ENCODE results near the gene ARHGAP30.
"Not testable (repeated sequence)": the region's sequence is repeated elsewhere in the genome, so short reads cannot be mapped to it uniquely, and the experiment has no call there.

The ARHGAP30 gene

GRCh38 chr1:161037661-161038522 lies 31.8 kb downstream of the ARHGAP30 start:
- DNase-seq, result no peak

- no peak for DNase-seq
Observed at GRCh38 chr1:161033751-161034150, 35.9 kb downstream of the ARHGAP30 start.

GRCh38 chr1:161032409-161032808 lies 37.3 kb downstream of the ARHGAP30 start:
- DNase-seq, result no peak

- no peak for DNase-seq
Observed at GRCh38 chr1:161031874-161032273, 37.8 kb downstream of the ARHGAP30 start.

- DNase-seq, result not testable (repeated sequence)
Observed at GRCh38 chr1:161029466-161029865, 40.2 kb downstream of the ARHGAP30 start.

- not testable (repeated sequence) for DNase-seq
Observed at GRCh38 chr1:161026954-161027353, 42.7 kb downstream of the ARHGAP30 start.

- not testable (repeated sequence) for DNase-seq
Observed at GRCh38 chr1:161022432-161022831, 47.3 kb downstream of the ARHGAP30 start.

- DNase-seq, result no peak
Observed at GRCh38 chr1:161021970-161022353, 47.7 kb downstream of the ARHGAP30 start.

GRCh38 chr1:161021165-161021969 lies 48.3 kb downstream of the ARHGAP30 start:
- peak; percentile 94 for DNase-seq

- DNase-seq, result peak; percentile 48
Observed at GRCh38 chr1:161020509-161021164, 49.1 kb downstream of the ARHGAP30 start, which contains the start of gene F11R. Gene F11R (minus strand): TSS chr1:161021152. CDS start chr1:161021073, 79 bp downstream.

- no peak for DNase-seq
Observed at GRCh38 chr1:161019751-161020495, 49.8 kb downstream of the ARHGAP30 start.

- not testable (repeated sequence) for DNase-seq
Observed at GRCh38 chr1:161019111-161019660, 50.5 kb downstream of the ARHGAP30 start.

GRCh38 chr1:161018631-161018930 lies 51.1 kb downstream of the ARHGAP30 start:
- DNase-seq, result no peak

- DNase-seq, result no peak
Observed at GRCh38 chr1:161017756-161018630, 51.7 kb downstream of the ARHGAP30 start.

GRCh38 chr1:161017181-161017580 lies 52.5 kb downstream of the ARHGAP30 start:
- DNase-seq, result not testable (repeated sequence)

GRCh38 chr1:161016683-161017082 lies 53.0 kb downstream of the ARHGAP30 start:
- not testable (repeated sequence) for DNase-seq

GRCh38 chr1:161013488-161014230 lies 56.0 kb downstream of the ARHGAP30 start:
- peak; percentile 82 for DNase-seq

- DNase-seq, result peak; percentile 32
Observed at GRCh38 chr1:161013131-161013487, 56.6 kb downstream of the ARHGAP30 start.

GRCh38 chr1:161012420-161012819 lies 57.3 kb downstream of the ARHGAP30 start:
- no peak for DNase-seq

GRCh38 chr1:161009602-161010211 lies 60.0 kb downstream of the ARHGAP30 start:
- DNase-seq, result no peak

Data from CD4-positive, alpha-beta T cell treated with Interleukin-15 for 1 hour (primary cell).